ENCODE results near the gene HMCN2.

GRCh38 chr9:130290291-130291181 lies 25.0 kb downstream of the HMCN2 start:
- TF ChIP-seq CTCF (IDR thresholded peaks at IDR 0.05) (no peak), EZH2 (IDR thresholded peaks at IDR 0.05; ENCODE audit: borderline replicate concordance, insufficient read depth, low read depth, low read length, poor library complexity, severe bottlenecking) (no peak)
